Loucy (cell line): ENCODE measurements around the gene F5.

Source experiments
- H2AFZ ChIP-seq: fragments of 200-600 bp; sonication (generic); 2 replicates; pipeline ENCODE4 v1.6.0; 2016; ENCODE audit warnings: antibody characterized with exemption, mild to moderate bottlenecking, low read length, moderate library complexity
- H3F3A ChIP-seq: fragments of 200-600 bp; 2 replicates; pipeline ENCODE4 v1.6.0; 2016; ENCODE audit warnings: antibody characterized with exemption, low read depth, mild to moderate bottlenecking
- H3K27me3 ChIP-seq: fragments of 200-600 bp; sonication (generic); 2 replicates; pipeline ENCODE4 v1.6.1; 2014; ENCODE audit warnings: low read length, mild to moderate bottlenecking; ENCODE audit not compliant: insufficient read depth, poor library complexity, severe bottlenecking
- H3K36me3 ChIP-seq: fragments of 200-600 bp; sonication (generic); 2 replicates; pipeline ENCODE4 v1.6.1; 2016; ENCODE audit warnings: low read length; ENCODE audit not compliant: insufficient read depth
- H3K4me1 ChIP-seq: fragments of 200-600 bp; sonication (generic); 2 replicates; pipeline ENCODE4 v1.5.1; 2014; ENCODE audit warnings: low read length, mild to moderate bottlenecking; ENCODE audit not compliant: insufficient read depth, poor library complexity, severe bottlenecking
- H3K4me2 ChIP-seq: fragments of 200-600 bp; sonication (generic); 2 replicates; pipeline ENCODE4 v1.6.0; 2014; ENCODE audit warnings: antibody characterized with exemption, low read length, low read depth, mild to moderate bottlenecking; ENCODE audit not compliant: poor library complexity, severe bottlenecking
- H3K4me3 ChIP-seq: fragments of 200-600 bp; sonication (generic); 2 replicates; pipeline ENCODE4 v1.5.1; 2014; ENCODE audit warnings: low read length, mild to moderate bottlenecking, mixed read lengths; ENCODE audit not compliant: poor library complexity, severe bottlenecking
- H3K79me2 ChIP-seq: fragments of 200-600 bp; sonication (generic); 2 replicates; pipeline ENCODE4 v1.6.1; 2014; ENCODE audit warnings: low read length; ENCODE audit not compliant: insufficient read depth
- H3K9ac ChIP-seq: fragments of 200-600 bp; sonication (generic); 2 replicates; pipeline ENCODE4 v1.6.0; 2014; ENCODE audit warnings: mild to moderate bottlenecking, low read depth, low read length, moderate library complexity; ENCODE audit not compliant: poor library complexity, severe bottlenecking
- H3K9me2 ChIP-seq: fragments of 200-600 bp; sonication (generic); replicated peaks from 2 replicates; pipeline ENCODE4 v1.6.1; 2016; ENCODE audit warnings: low read depth, low read length, mixed read lengths
- H3K9me3 ChIP-seq: fragments of 200-600 bp; sonication (generic); 2 replicates; pipeline ENCODE4 v1.6.1; 2014; ENCODE audit warnings: mild to moderate bottlenecking, antibody characterized with exemption, low read length, low read depth; ENCODE audit not compliant: insufficient read depth
- H4K20me1 ChIP-seq: fragments of 200-600 bp; sonication (generic); 2 replicates; pipeline ENCODE4 v1.6.0; 2014; ENCODE audit warnings: antibody characterized with exemption, low read length, mild to moderate bottlenecking; ENCODE audit not compliant: insufficient read depth, poor library complexity, severe bottlenecking
- EZH2phosphoT487 ChIP-seq: fragments of 200-600 bp; IDR thresholded peaks from 2 replicates; pipeline ENCODE4 v1.6.1; 2018; ENCODE audit warnings: antibody characterized with exemption, mild to moderate bottlenecking, moderate library complexity, borderline replicate concordance
- TF ChIP-seq, protein P1 (sequence below): fragments of 200-600 bp; sonication (generic); conservative IDR thresholded peaks from 2 replicates; pipeline ENCODE4 v1.5.1; 2014; ENCODE audit warnings: mild to moderate bottlenecking, antibody characterized with exemption, low read length

F5 gene

DNA sequence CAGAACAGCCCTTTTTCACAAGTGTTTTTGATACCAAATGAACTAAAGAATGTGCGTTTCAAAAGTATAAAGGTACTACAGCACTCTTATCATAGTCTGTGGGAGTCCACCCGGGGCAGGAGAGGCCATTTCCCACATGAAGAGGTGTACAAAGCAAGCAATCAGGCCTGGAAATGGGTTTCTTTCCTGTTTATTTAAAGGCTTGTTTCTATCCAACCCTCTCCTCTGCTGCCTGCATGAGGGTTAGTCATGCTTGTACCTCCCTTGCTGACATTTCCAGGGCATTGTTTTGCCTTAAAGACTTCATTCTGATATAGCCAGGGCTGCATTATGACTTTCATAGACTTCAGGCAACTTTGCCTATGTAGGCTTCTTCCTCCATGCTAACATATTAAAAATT, 32.1 kb upstream of the F5 start:
- Histone ChIP-seq H3K4me1 (peaks cover 16% of the 10 kb centered on the region), H3K9me3 (no peaks in the 10 kb centered on the region), H3K9ac (no peak overlapping the region), H3K79me2 (no peaks in the 10 kb centered on the region), H3K27me3 (no peaks in the 10 kb centered on the region), H3K36me3 (no peaks in the 10 kb centered on the region), H2AFZ (no peak overlapping the region), H3F3A (peaks cover 3% of the 10 kb centered on the region; the same call in 1 of the 2 replicates), H3K9me2 (no peaks in the 10 kb centered on the region), H4K20me1 (no peaks in the 10 kb centered on the region), H3K4me2 (no peak overlapping the region), H3K4me3 (no peak overlapping the region)
- no peak for TF ChIP-seq EZH2phosphoT487
- TF ChIP-seq, protein P1, sequence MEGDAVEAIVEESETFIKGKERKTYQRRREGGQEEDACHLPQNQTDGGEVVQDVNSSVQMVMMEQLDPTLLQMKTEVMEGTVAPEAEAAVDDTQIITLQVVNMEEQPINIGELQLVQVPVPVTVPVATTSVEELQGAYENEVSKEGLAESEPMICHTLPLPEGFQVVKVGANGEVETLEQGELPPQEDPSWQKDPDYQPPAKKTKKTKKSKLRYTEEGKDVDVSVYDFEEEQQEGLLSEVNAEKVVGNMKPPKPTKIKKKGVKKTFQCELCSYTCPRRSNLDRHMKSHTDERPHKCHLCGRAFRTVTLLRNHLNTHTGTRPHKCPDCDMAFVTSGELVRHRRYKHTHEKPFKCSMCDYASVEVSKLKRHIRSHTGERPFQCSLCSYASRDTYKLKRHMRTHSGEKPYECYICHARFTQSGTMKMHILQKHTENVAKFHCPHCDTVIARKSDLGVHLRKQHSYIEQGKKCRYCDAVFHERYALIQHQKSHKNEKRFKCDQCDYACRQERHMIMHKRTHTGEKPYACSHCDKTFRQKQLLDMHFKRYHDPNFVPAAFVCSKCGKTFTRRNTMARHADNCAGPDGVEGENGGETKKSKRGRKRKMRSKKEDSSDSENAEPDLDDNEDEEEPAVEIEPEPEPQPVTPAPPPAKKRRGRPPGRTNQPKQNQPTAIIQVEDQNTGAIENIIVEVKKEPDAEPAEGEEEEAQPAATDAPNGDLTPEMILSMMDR: no peak

DNA sequence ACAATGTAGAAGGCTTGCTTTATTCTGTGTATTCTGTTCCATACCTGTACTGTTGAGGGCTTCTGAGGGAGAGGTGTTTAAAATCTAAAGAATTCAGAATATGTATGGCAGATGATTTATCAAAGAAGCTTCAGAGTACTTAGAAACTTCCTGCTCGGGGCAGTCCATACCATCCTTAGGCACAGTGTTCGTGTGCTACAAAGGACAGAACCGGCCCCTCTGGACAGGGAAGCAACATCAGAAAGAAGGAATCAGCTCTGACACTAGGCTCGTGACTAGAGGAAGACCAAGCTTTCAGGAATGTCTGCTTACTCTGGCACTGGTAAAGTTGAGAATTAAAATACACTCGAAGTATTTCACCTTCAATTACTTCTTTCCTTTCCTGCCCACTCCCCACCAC, 29.5 kb upstream of the F5 start:
- Histone ChIP-seq H3K9me3 (no peaks in the 10 kb centered on the region), H3K9me2 (no peaks in the 10 kb centered on the region), H3K4me3 (no peak overlapping the region), H3K79me2 (no peaks in the 10 kb centered on the region), H2AFZ (no peak overlapping the region), H3K27me3 (no peaks in the 10 kb centered on the region), H3K4me2 (no peak overlapping the region), H3K4me1 (peaks cover 9% of the 10 kb centered on the region), H4K20me1 (no peaks in the 10 kb centered on the region), H3K36me3 (no peaks in the 10 kb centered on the region), H3F3A (no peaks in the 10 kb centered on the region), H3K9ac (no peak overlapping the region)
- TF ChIP-seq EZH2phosphoT487: no peak
- TF ChIP-seq, protein P1: no peak

DNA sequence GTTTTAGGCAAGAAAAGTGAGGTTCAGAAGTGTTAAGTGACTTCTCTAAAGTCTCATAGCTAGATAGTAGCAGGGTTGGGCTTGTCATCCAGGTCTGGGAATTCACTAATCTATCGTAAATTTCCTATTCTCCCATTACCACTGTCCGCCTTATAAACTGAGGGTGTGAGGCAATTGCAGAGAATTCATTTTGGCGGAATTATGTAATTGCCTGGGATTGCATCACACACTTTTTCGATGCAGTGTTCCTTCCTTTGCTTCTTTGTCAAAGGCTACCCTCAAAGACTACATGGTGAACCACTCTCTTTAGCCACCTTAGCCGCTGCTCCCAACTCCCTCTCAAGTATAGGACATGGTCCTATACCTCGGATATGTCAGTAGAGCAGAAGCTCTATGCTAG, 24.6 kb upstream of the F5 start:
- TF ChIP-seq, protein P1: no peak
- no peak for TF ChIP-seq EZH2phosphoT487

More for the DNA sequence above, 24.6 kb upstream of the F5 start:
- Histone ChIP-seq H3K9me3 (no peaks in the 10 kb centered on the region), H3K27me3 (no peaks in the 10 kb centered on the region), H3F3A (peaks cover under 1% of the 10 kb centered on the region; the same call in 1 of the 2 replicates), H3K79me2 (no peaks in the 10 kb centered on the region), H4K20me1 (no peaks in the 10 kb centered on the region), H3K4me3 (no peak overlapping the region), H3K9ac (no peak overlapping the region), H3K36me3 (no peaks in the 10 kb centered on the region), H3K9me2 (no peaks in the 10 kb centered on the region), H3K4me2 (no peak overlapping the region), H2AFZ (no peak overlapping the region), H3K4me1 (peaks cover 6% of the 10 kb centered on the region)
